ENCODE measurements around the gene TPRA1.

- TF ChIP-seq, protein P1, sequence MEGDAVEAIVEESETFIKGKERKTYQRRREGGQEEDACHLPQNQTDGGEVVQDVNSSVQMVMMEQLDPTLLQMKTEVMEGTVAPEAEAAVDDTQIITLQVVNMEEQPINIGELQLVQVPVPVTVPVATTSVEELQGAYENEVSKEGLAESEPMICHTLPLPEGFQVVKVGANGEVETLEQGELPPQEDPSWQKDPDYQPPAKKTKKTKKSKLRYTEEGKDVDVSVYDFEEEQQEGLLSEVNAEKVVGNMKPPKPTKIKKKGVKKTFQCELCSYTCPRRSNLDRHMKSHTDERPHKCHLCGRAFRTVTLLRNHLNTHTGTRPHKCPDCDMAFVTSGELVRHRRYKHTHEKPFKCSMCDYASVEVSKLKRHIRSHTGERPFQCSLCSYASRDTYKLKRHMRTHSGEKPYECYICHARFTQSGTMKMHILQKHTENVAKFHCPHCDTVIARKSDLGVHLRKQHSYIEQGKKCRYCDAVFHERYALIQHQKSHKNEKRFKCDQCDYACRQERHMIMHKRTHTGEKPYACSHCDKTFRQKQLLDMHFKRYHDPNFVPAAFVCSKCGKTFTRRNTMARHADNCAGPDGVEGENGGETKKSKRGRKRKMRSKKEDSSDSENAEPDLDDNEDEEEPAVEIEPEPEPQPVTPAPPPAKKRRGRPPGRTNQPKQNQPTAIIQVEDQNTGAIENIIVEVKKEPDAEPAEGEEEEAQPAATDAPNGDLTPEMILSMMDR (IDR thresholded peaks at IDR 0.05), result no peak
- no peak for TF ChIP-seq POLR2A (IDR thresholded peaks at IDR 0.05)
These were observed 45.3 kb downstream of the TPRA1 start for GRCh38 chr3:127545216-127545615.

Data from thyroid gland (tissue), 4 donors.